ENCODE data around the gene NOVA1. TPM values are rescaled to one million over a fixed set of nuclear protein-coding genes. Genes with fewer than 3 reads are reported as not detected.

The NOVA1 gene
- total and polyA plus RNA-seq, 4 donors = 0.24 to 0.79 (median 0.58) TPM

GRCh38 chr14:26398616-26399015 lies 199.2 kb downstream of the NOVA1 start:
- Histone ChIP-seq H3K36me3 (ENCODE audit: control insufficient read depth in 4 of 4, insufficient read depth in 3 of 4, low read depth in 1 of 4, low read length in 3 of 4) (no peaks in the 10 kb centered on the region), H3K9me3 (ENCODE audit: control insufficient read depth in 4 of 4, low read length in 3 of 4) (no peaks in the 10 kb centered on the region), H3K27ac (ENCODE audit: low read depth in 1 of 2, low read length in 2 of 2) (no peak overlapping the region), H3K4me3 (ENCODE audit: low read depth in 1 of 3, low read length in 3 of 3) (no peak overlapping the region), H3K4me1 (ENCODE audit: control insufficient read depth in 4 of 4, insufficient read depth in 4 of 4, low read length in 3 of 4) (peaks cover 0 to 5% (median 1%) of the 10 kb centered on the region in 4 donors), H3K27me3 (ENCODE audit: control insufficient read depth in 4 of 4, insufficient read depth in 4 of 4, low read length in 3 of 4) (no peaks in the 10 kb centered on the region), H3K9ac (ENCODE audit: low read depth in 1 of 2, low read length in 2 of 2) (no peak overlapping the region)
- TF ChIP-seq EGR1 (IDR thresholded peaks at IDR 0.05; ENCODE audit: low read depth in 2 of 2) (no peak), HNF4G (IDR thresholded peaks at IDR 0.05) (no peak), FOXA2 (IDR thresholded peaks at IDR 0.05) (no peak), ZBTB33 (IDR thresholded peaks at IDR 0.05) (no peak), TAF1 (conservative IDR thresholded peaks at IDR 0.05) (no peak), FOXA1 (IDR thresholded peaks at IDR 0.05) (no peak)
- TF ChIP-seq, protein P1, sequence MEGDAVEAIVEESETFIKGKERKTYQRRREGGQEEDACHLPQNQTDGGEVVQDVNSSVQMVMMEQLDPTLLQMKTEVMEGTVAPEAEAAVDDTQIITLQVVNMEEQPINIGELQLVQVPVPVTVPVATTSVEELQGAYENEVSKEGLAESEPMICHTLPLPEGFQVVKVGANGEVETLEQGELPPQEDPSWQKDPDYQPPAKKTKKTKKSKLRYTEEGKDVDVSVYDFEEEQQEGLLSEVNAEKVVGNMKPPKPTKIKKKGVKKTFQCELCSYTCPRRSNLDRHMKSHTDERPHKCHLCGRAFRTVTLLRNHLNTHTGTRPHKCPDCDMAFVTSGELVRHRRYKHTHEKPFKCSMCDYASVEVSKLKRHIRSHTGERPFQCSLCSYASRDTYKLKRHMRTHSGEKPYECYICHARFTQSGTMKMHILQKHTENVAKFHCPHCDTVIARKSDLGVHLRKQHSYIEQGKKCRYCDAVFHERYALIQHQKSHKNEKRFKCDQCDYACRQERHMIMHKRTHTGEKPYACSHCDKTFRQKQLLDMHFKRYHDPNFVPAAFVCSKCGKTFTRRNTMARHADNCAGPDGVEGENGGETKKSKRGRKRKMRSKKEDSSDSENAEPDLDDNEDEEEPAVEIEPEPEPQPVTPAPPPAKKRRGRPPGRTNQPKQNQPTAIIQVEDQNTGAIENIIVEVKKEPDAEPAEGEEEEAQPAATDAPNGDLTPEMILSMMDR (IDR thresholded peaks at IDR 0.05; ENCODE audit: low read depth, low read length, missing input control) = no peak
- TF ChIP-seq, protein P2, sequence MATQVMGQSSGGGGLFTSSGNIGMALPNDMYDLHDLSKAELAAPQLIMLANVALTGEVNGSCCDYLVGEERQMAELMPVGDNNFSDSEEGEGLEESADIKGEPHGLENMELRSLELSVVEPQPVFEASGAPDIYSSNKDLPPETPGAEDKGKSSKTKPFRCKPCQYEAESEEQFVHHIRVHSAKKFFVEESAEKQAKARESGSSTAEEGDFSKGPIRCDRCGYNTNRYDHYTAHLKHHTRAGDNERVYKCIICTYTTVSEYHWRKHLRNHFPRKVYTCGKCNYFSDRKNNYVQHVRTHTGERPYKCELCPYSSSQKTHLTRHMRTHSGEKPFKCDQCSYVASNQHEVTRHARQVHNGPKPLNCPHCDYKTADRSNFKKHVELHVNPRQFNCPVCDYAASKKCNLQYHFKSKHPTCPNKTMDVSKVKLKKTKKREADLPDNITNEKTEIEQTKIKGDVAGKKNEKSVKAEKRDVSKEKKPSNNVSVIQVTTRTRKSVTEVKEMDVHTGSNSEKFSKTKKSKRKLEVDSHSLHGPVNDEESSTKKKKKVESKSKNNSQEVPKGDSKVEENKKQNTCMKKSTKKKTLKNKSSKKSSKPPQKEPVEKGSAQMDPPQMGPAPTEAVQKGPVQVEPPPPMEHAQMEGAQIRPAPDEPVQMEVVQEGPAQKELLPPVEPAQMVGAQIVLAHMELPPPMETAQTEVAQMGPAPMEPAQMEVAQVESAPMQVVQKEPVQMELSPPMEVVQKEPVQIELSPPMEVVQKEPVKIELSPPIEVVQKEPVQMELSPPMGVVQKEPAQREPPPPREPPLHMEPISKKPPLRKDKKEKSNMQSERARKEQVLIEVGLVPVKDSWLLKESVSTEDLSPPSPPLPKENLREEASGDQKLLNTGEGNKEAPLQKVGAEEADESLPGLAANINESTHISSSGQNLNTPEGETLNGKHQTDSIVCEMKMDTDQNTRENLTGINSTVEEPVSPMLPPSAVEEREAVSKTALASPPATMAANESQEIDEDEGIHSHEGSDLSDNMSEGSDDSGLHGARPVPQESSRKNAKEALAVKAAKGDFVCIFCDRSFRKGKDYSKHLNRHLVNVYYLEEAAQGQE (IDR thresholded peaks at IDR 0.05) = no peak
- no peak for DNase-seq (ENCODE audit: low spot score)

All from liver (tissue), 9 donors.